ENCODE data around the gene MGAT1. TPM values are rescaled to one million over a fixed set of nuclear protein-coding genes. Genes with fewer than 3 reads are reported as not detected.

Gene MGAT1
- total RNA-seq, 1 donor from 2014 or later: 88.0 TPM

GRCh38 chr5:180823940-180824629 lies 21.5 kb upstream of the MGAT1 start:
- no peak for DNase-seq

- DNase-seq: no peak
Measured at GRCh38 chr5:180823346-180823745, 20.7 kb upstream of the MGAT1 start.

GRCh38 chr5:180821538-180821937 lies 18.9 kb upstream of the MGAT1 start:
- DNase-seq: no peak

GRCh38 chr5:180820788-180821321 lies 18.2 kb upstream of the MGAT1 start:
- no peak for DNase-seq

GRCh38 chr5:180818677-180819341 lies 16.2 kb upstream of the MGAT1 start:
- no peak for DNase-seq

GRCh38 chr5:180817893-180818674 lies 15.5 kb upstream of the MGAT1 start:
- peak; percentile 69 for DNase-seq

GRCh38 chr5:180816608-180817534 lies 14.3 kb upstream of the MGAT1 start:
- peak; percentile 78 for DNase-seq

- no peak for DNase-seq
Measured at GRCh38 chr5:180815293-180815917, 12.8 kb upstream of the MGAT1 start.

- no peak for DNase-seq
Measured at GRCh38 chr5:180813420-180813819, 10.8 kb upstream of the MGAT1 start.

- DNase-seq: no peak
Measured at GRCh38 chr5:180811623-180812124, 9.1 kb upstream of the MGAT1 start.

- DNase-seq: no peak
Measured at GRCh38 chr5:180810959-180811622, 8.5 kb upstream of the MGAT1 start.

GRCh38 chr5:180810210-180810958 lies 7.8 kb upstream of the MGAT1 start:
- peak; percentile 99 for DNase-seq

- DNase-seq: peak; percentile 94
Measured at GRCh38 chr5:180809403-180810209, 7.0 kb upstream of the MGAT1 start.

GRCh38 chr5:180808461-180809000 lies 5.9 kb upstream of the MGAT1 start:
- DNase-seq: no peak

GRCh38 chr5:180807654-180808414 lies 5.2 kb upstream of the MGAT1 start:
- DNase-seq: no peak

- no peak for DNase-seq
Measured at GRCh38 chr5:180807046-180807445, 4.4 kb upstream of the MGAT1 start.

- DNase-seq: no peak
Measured at GRCh38 chr5:180806351-180807011, 3.9 kb upstream of the MGAT1 start.
